ENCODE measurements around the gene MTOR. TPM values are rescaled to one million over a fixed set of nuclear protein-coding genes. Genes with fewer than 3 reads are reported as not detected.

The MTOR gene
- total RNA-seq, 1 experiment from 2014 or later, result 36.4 TPM

GRCh38 chr1:11132563-11133293 lies 129.6 kb downstream of the MTOR start:
- Histone ChIP-seq H3K79me2 (ENCODE audit: low read length) (no peaks in the 10 kb centered on the region), H4K20me1 (ENCODE audit: insufficient read depth, low read depth, low read length) (no peaks in the 10 kb centered on the region), H3K4me3 (ENCODE audit: low read length) (no peak overlapping the region), H3K9ac (ENCODE audit: low read length) (no peak overlapping the region), H3K27me3 (ENCODE audit: low read length) (no peaks in the 10 kb centered on the region), H3K36me3 (ENCODE audit: insufficient read depth, low read length) (peaks cover 18% of the 10 kb centered on the region; the same call in 1 of the 2 replicates), H2AFZ (ENCODE audit: low read length) (no peak overlapping the region), H3K4me1 (ENCODE audit: low read length) (no peaks in the 10 kb centered on the region), H3K9me3 (ENCODE audit: low read length) (no peaks in the 10 kb centered on the region), H3K27ac (ENCODE audit: low read length) (no peak overlapping the region), H3K9me2 (replicated peaks; ENCODE audit: insufficient read depth, low read length) (no peaks in the 10 kb centered on the region), H3K4me2 (ENCODE audit: low read depth, low read length, poor library complexity, severe bottlenecking) (no peak overlapping the region)
- DNase-seq, result no peak

- H3K27ac ChIP-seq (ENCODE audit: low read length), result no peak overlapping the region
Observed at GRCh38 chr1:11131816-11132215, 130.5 kb downstream of the MTOR start.

DNA sequence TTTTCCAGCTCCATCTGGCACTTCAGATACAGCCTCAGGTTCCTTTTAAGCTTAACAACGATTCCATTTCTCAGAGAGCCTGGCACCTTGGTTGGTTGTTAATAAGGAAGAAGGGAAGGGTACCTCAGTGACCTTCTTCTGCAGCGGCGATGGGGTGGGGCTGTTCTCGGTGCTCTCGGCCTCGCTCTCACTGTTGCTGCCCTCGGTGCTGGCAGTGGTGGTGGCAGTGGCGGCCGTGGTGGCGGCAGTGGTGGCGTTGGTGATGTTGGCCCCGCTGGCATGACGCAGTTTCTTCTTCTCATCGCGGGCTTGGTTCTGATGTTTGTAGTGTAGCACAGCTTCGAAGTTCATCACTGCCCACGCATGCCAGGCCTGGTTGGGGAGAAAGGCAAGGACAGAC lies 131.9 kb downstream of the MTOR start:
- Histone ChIP-seq H3K27ac (ENCODE audit: low read length) (no peak overlapping the region), H3K4me1 (ENCODE audit: low read length) (no peaks in the 10 kb centered on the region), H3K79me2 (ENCODE audit: low read length) (no peaks in the 10 kb centered on the region), H2AFZ (ENCODE audit: low read length) (no peak overlapping the region), H3K4me3 (ENCODE audit: low read length) (no peak overlapping the region), H3K36me3 (ENCODE audit: insufficient read depth, low read length) (peaks cover 23% of the 10 kb centered on the region; the same call in 1 of the 2 replicates), H3K9ac (ENCODE audit: low read length) (no peak overlapping the region), H3K9me2 (replicated peaks; ENCODE audit: insufficient read depth, low read length) (no peaks in the 10 kb centered on the region), H3K4me2 (ENCODE audit: low read depth, low read length, poor library complexity, severe bottlenecking) (no peak overlapping the region), H4K20me1 (ENCODE audit: insufficient read depth, low read depth, low read length) (no peaks in the 10 kb centered on the region), H3K27me3 (ENCODE audit: low read length) (no peaks in the 10 kb centered on the region), H3K9me3 (ENCODE audit: low read length) (no peaks in the 10 kb centered on the region)
- no peak for DNase-seq

More at GRCh38 chr1:11131816-11132215, 130.5 kb downstream of the MTOR start:
- Histone ChIP-seq H3K36me3 (ENCODE audit: insufficient read depth, low read length) (peaks cover 21% of the 10 kb centered on the region; the same call in 1 of the 2 replicates), H3K9me3 (ENCODE audit: low read length) (no peaks in the 10 kb centered on the region), H3K9ac (ENCODE audit: low read length) (no peak overlapping the region), H3K4me3 (ENCODE audit: low read length) (no peak overlapping the region), H3K4me2 (ENCODE audit: low read depth, low read length, poor library complexity, severe bottlenecking) (no peak overlapping the region), H3K27me3 (ENCODE audit: low read length) (no peaks in the 10 kb centered on the region), H3K4me1 (ENCODE audit: low read length) (no peaks in the 10 kb centered on the region), H3K79me2 (ENCODE audit: low read length) (no peaks in the 10 kb centered on the region), H4K20me1 (ENCODE audit: insufficient read depth, low read depth, low read length) (no peaks in the 10 kb centered on the region), H3K9me2 (replicated peaks; ENCODE audit: insufficient read depth, low read length) (no peaks in the 10 kb centered on the region), H2AFZ (ENCODE audit: low read length) (no peak overlapping the region)
- no peak for DNase-seq

GRCh38 chr1:11129649-11130390 lies 132.5 kb downstream of the MTOR start:
- Histone ChIP-seq H3K27me3 (ENCODE audit: low read length) (no peaks in the 10 kb centered on the region), H3K4me3 (ENCODE audit: low read length) (no peak overlapping the region), H3K9ac (ENCODE audit: low read length) (no peak overlapping the region), H3K79me2 (ENCODE audit: low read length) (no peaks in the 10 kb centered on the region), H3K36me3 (ENCODE audit: insufficient read depth, low read length) (peaks cover 28% of the 10 kb centered on the region; the same call in 1 of the 2 replicates), H3K9me2 (replicated peaks; ENCODE audit: insufficient read depth, low read length) (no peaks in the 10 kb centered on the region), H3K27ac (ENCODE audit: low read length) (no peak overlapping the region), H3K9me3 (ENCODE audit: low read length) (no peaks in the 10 kb centered on the region), H3K4me1 (ENCODE audit: low read length) (no peaks in the 10 kb centered on the region), H3K4me2 (ENCODE audit: low read depth, low read length, poor library complexity, severe bottlenecking) (no peak overlapping the region), H2AFZ (ENCODE audit: low read length) (no peak overlapping the region), H4K20me1 (ENCODE audit: insufficient read depth, low read depth, low read length) (no peaks in the 10 kb centered on the region)
- no peak for DNase-seq

DNA sequence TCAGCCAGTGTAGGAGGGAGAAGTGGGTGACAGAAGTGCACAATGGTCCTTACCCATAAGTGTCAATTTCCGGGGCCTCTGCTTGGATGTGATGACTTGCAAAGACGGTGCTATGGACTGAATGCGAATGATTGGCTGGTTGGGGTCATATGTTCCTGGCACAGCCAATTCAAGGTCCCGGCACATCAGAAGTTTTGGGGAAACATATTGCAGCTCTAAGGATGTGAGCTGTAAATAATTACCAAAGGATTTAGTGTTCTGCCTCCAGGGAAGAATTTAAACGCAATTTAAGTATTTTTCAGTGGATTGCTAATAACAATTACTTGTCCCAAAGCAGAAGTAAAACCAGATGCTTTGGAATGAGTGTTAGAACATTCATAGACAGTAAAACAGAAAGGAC lies 135.8 kb downstream of the MTOR start:
- no peaks in the 10 kb centered on the region for H3K27me3 ChIP-seq (ENCODE audit: low read length)
- no peaks in the 10 kb centered on the region for H3K9me2 ChIP-seq (replicated peaks; ENCODE audit: insufficient read depth, low read length)
- H3K36me3 ChIP-seq (ENCODE audit: insufficient read depth, low read length), result peaks cover 25% of the 10 kb centered on the region
- no peak overlapping the region for H2AFZ ChIP-seq (ENCODE audit: low read length)
- no peak for DNase-seq
- no peaks in the 10 kb centered on the region for H3K4me1 ChIP-seq (ENCODE audit: low read length)
- no peak overlapping the region for H3K4me2 ChIP-seq (ENCODE audit: low read depth, low read length, poor library complexity, severe bottlenecking)
- H3K27ac ChIP-seq (ENCODE audit: low read length), result no peak overlapping the region
- no peaks in the 10 kb centered on the region for H3K9me3 ChIP-seq (ENCODE audit: low read length)
- H3K9ac ChIP-seq (ENCODE audit: low read length), result no peak overlapping the region
- no peaks in the 10 kb centered on the region for H3K79me2 ChIP-seq (ENCODE audit: low read length)
- no peak overlapping the region for H3K4me3 ChIP-seq (ENCODE audit: low read length)
- no peaks in the 10 kb centered on the region for H4K20me1 ChIP-seq (ENCODE audit: insufficient read depth, low read depth, low read length)

- DNase-seq, result no peak
- Histone ChIP-seq H3K36me3 (ENCODE audit: insufficient read depth, low read length) (peaks cover 30% of the 10 kb centered on the region), H2AFZ (ENCODE audit: low read length) (no peak overlapping the region), H3K9me3 (ENCODE audit: low read length) (no peaks in the 10 kb centered on the region), H3K4me3 (ENCODE audit: low read length) (no peak overlapping the region), H3K9ac (ENCODE audit: low read length) (no peak overlapping the region), H3K4me2 (ENCODE audit: low read depth, low read length, poor library complexity, severe bottlenecking) (no peak overlapping the region), H3K9me2 (replicated peaks; ENCODE audit: insufficient read depth, low read length) (no peaks in the 10 kb centered on the region), H4K20me1 (ENCODE audit: insufficient read depth, low read depth, low read length) (no peaks in the 10 kb centered on the region), H3K4me1 (ENCODE audit: low read length) (no peaks in the 10 kb centered on the region), H3K27me3 (ENCODE audit: low read length) (no peaks in the 10 kb centered on the region), H3K79me2 (ENCODE audit: low read length) (no peaks in the 10 kb centered on the region), H3K27ac (ENCODE audit: low read length) (no peak overlapping the region)
Observed at GRCh38 chr1:11125931-11126330, 136.4 kb downstream of the MTOR start.

DNA sequence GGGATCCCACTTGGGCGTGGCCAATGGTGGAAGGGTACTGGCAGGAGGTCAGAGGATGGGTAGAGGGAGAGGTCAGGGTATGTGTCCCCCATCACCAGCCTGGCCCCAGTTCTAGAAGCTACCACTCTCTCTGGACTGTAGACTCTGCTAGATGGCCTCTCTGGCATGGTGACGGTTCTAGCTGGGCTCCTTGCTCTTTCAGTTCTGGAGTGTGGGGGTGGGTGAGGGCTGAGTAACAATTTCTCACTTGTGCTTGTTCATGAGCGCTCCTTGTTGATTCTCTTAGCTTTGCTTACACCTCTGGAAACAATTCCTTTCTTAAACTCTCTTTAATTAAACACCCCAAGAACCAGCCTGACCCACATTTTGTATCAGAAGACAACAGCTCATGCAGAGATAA lies 137.4 kb downstream of the MTOR start:
- H3K27me3 ChIP-seq (ENCODE audit: low read length), result no peaks in the 10 kb centered on the region
- H3K36me3 ChIP-seq (ENCODE audit: insufficient read depth, low read length), result peaks cover 31% of the 10 kb centered on the region
- no peaks in the 10 kb centered on the region for H3K9me3 ChIP-seq (ENCODE audit: low read length)
- no peak overlapping the region for H2AFZ ChIP-seq (ENCODE audit: low read length)
- H3K9me2 ChIP-seq (replicated peaks; ENCODE audit: insufficient read depth, low read length), result no peaks in the 10 kb centered on the region
- H3K4me3 ChIP-seq (ENCODE audit: low read length), result no peak overlapping the region
- no peak overlapping the region for H3K9ac ChIP-seq (ENCODE audit: low read length)
- no peak overlapping the region for H3K4me2 ChIP-seq (ENCODE audit: low read depth, low read length, poor library complexity, severe bottlenecking)
- no peaks in the 10 kb centered on the region for H3K79me2 ChIP-seq (ENCODE audit: low read length)
- H4K20me1 ChIP-seq (ENCODE audit: insufficient read depth, low read depth, low read length), result no peaks in the 10 kb centered on the region
- H3K4me1 ChIP-seq (ENCODE audit: low read length), result no peaks in the 10 kb centered on the region
- H3K27ac ChIP-seq (ENCODE audit: low read length), result no peak overlapping the region
- DNase-seq, result no peak

GRCh38 chr1:11116318-11116717 lies 146.0 kb downstream of the MTOR start:
- H3K36me3 ChIP-seq (ENCODE audit: insufficient read depth, low read length), result peaks cover 26% of the 10 kb centered on the region
- no peak overlapping the region for H3K9ac ChIP-seq (ENCODE audit: low read length)
- no peak for DNase-seq
- H2AFZ ChIP-seq (ENCODE audit: low read length), result no peak overlapping the region
- no peaks in the 10 kb centered on the region for H3K9me2 ChIP-seq (replicated peaks; ENCODE audit: insufficient read depth, low read length)
- no peaks in the 10 kb centered on the region for H3K4me1 ChIP-seq (ENCODE audit: low read length)
- no peaks in the 10 kb centered on the region for H3K79me2 ChIP-seq (ENCODE audit: low read length)
- no peaks in the 10 kb centered on the region for H4K20me1 ChIP-seq (ENCODE audit: insufficient read depth, low read depth, low read length)
- H3K27ac ChIP-seq (ENCODE audit: low read length), result no peak overlapping the region
- no peak overlapping the region for H3K4me3 ChIP-seq (ENCODE audit: low read length)
- H3K27me3 ChIP-seq (ENCODE audit: low read length), result no peaks in the 10 kb centered on the region
- no peak overlapping the region for H3K4me2 ChIP-seq (ENCODE audit: low read depth, low read length, poor library complexity, severe bottlenecking)
- no peaks in the 10 kb centered on the region for H3K9me3 ChIP-seq (ENCODE audit: low read length)

All from Karpas-422 (cell line).